Bronchial epithelial cell (primary cell): Measurements from ENCODE around the gene SEMA3F. TPM values are rescaled to one million over a fixed set of nuclear protein-coding genes. Genes with fewer than 3 reads are reported as not detected.
A peak's percentile ranks its signal among the peaks of the same experiment; 100 is the strongest.

Experiments used
- DNase-seq: peaks from one replicate; pipeline ENCODE4 v3.0.0-alpha.2; 2010; ENCODE audit warnings: low read depth
- FAIRE-seq: peaks from 2 replicates; lab custom pipeline; 2011; peaks lifted over from hg19 to GRCh38; lab: Jason Lieb, UNC
- H3K27me3 ChIP-seq: 2 replicates; pipeline ENCODE4 v1.5.1; 2011; ENCODE audit warnings: low read length; ENCODE audit not compliant: control insufficient read depth, insufficient read depth
- H3K36me3 ChIP-seq: 2 replicates; pipeline ENCODE4 v1.5.1; 2011; ENCODE audit warnings: low read length; ENCODE audit not compliant: control insufficient read depth, insufficient read depth
- H3K4me3 ChIP-seq: 2 replicates; pipeline ENCODE4 v1.5.1; 2011; ENCODE audit warnings: mild to moderate bottlenecking, low read depth, low read length, control low read depth
- total RNA-seq: library from RNA; depleted of rRNA; stranded (reverse); fragments of >200 nt; gene quantifications from 2 replicates; pipeline ENCODE4 v1.2.1, GENCODE V29; 2014
- TF ChIP-seq, protein P1 (sequence below): IDR thresholded peaks from 2 replicates; pipeline ENCODE4 v1.5.1; 2011; ENCODE audit warnings: mild to moderate bottlenecking, moderate library complexity, low read length, control low read depth, inconsistent platforms; ENCODE audit not compliant: insufficient read depth, severe bottlenecking

Gene SEMA3F
- total RNA-seq, 1 donor from 2014 or later, result 35.5 TPM

DNA sequence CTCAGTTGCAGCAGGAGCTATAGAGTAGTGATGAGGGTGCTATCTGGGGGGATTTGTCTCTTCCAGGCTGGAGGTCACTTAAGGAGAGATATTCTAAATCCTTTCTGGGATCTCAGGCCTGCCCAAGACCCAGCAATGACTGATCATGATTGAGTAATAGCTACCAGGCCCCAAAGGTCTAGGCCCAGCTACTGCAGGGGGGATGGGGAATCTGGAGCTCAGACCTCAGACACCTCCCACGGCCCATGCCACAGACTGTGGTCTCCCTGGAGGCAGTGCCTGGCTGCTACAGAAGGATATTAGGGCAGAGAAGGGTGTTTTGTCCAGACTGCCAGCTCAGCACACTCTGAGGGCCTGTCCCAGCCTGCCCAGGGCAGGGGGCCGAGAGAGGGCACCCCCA is 56.8 kb downstream of the SEMA3F start:
- no peak for FAIRE-seq
- peak; percentile 30 for DNase-seq

DNA sequence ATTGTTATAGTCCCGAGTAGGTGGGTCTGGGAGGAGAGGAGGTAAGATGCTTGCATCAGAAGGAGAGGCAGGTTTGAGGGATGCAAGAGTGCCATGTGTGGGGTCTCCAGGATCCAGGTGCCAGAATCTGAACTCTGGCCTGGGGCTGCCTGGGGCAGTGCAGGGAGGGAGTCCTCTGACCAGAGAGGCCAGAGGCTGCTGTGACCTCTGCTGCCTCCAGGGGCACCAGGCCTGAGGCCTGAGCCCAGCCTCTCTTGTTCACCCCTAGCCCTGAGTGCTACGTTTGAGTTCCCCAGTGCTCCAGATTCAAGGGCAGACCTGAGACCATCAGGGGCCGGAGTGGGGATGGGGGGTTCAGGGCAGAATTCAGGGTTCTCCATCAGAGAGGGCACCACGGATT is 57.4 kb downstream of the SEMA3F start:
- Histone ChIP-seq H3K4me3 (no peak overlapping the region), H3K27me3 (no peaks in the 10 kb centered on the region), H3K36me3 (no peaks in the 10 kb centered on the region)
- FAIRE-seq (no peak), DNase-seq (no peak)
- TF ChIP-seq, protein P1, sequence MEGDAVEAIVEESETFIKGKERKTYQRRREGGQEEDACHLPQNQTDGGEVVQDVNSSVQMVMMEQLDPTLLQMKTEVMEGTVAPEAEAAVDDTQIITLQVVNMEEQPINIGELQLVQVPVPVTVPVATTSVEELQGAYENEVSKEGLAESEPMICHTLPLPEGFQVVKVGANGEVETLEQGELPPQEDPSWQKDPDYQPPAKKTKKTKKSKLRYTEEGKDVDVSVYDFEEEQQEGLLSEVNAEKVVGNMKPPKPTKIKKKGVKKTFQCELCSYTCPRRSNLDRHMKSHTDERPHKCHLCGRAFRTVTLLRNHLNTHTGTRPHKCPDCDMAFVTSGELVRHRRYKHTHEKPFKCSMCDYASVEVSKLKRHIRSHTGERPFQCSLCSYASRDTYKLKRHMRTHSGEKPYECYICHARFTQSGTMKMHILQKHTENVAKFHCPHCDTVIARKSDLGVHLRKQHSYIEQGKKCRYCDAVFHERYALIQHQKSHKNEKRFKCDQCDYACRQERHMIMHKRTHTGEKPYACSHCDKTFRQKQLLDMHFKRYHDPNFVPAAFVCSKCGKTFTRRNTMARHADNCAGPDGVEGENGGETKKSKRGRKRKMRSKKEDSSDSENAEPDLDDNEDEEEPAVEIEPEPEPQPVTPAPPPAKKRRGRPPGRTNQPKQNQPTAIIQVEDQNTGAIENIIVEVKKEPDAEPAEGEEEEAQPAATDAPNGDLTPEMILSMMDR, result no peak

More for the DNA sequence above, 56.8 kb downstream of the SEMA3F start:
- Histone ChIP-seq H3K36me3 (no peaks in the 10 kb centered on the region), H3K27me3 (no peaks in the 10 kb centered on the region), H3K4me3 (no peak overlapping the region)
- TF ChIP-seq, protein P1, result no peak

DNA sequence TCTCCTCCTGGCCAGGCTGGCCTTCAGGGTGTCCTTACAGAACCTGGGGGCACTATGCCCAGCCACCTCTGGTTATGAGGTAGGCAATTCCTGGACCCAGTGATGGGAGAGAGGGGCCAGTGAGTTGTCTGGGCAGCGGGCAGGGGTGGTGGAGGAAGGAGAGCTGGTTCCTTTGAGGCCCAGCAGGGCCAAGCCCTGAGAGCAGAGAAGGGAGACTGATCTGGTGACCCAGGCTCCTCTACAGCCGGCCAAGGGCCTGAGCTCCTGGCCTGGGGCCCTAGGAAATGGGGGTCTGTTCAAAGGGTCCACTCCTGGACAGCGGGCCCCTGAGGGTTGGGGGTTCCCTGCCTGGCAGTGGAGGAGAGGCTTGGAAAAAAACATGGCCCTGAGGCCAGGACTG is 57.8 kb downstream of the SEMA3F start:
- TF ChIP-seq, protein P1, result no peak
- no peaks in the 10 kb centered on the region for H3K36me3 ChIP-seq
- no peaks in the 10 kb centered on the region for H3K27me3 ChIP-seq
- no peak overlapping the region for H3K4me3 ChIP-seq
- FAIRE-seq (no peak), DNase-seq (no peak)

DNA sequence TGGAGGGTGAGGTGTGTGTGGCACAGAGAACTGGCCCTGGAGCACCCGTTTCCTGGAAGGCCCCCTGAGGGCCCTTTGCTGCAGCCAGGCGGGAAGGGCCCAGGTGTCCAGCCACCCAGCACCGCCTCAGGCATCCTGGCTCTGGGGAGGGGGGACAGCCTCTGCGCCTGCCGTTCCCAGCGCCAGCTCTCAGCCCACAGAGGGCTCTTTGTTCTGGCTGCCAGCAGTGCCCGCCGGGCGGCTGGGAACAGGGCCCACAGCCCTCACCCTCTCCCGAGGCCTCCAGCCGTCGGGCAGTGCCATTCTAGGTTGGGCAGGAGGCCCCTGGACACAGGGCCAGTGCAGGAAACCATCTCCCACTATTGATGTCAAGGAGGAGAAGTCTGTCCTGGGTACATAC is 58.2 kb downstream of the SEMA3F start:
- FAIRE-seq, result no peak
- no peak for DNase-seq
- no peaks in the 10 kb centered on the region for H3K27me3 ChIP-seq
- TF ChIP-seq, protein P1, result no peak
- no peaks in the 10 kb centered on the region for H3K36me3 ChIP-seq
- H3K4me3 ChIP-seq, result no peak overlapping the region

DNA sequence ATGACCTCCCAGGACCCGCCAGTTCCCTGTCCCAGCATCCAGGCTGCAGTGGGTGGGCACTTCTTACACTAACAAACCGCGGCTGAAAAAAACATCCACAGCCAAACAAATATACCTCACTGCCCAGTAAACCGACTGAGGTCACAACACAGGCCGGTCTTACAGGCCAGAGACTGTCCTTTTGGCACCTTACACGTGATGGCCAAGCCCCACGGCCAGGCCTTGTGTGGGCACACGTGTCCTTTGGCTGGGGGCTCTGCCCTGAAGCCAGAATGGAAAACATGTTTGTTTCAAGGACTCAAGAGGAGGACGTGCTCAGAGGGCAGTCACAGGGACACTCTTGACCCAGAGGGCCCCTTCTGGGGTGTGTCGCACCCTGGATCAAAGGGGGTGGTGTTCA is 59.7 kb downstream of the SEMA3F start:
- no peak for FAIRE-seq

DNA sequence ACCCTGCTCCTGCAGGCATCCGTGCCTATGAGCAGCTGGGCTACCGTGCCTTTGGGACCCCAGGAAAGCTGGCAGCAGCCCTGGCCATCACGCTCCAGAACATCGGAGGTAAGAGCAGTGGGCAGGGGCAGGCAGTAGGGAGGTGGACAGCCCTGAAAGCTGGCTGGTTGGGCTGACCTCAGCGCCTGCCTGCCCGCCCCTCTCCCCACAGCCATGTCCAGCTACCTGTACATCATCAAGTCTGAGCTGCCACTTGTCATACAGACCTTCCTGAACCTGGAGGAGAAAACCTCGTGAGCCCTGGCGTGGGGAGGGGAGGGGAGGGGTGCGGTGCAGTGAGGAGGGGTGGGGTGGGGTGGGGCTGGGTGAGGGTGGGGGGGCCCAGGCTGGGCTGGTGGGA is 60.4 kb downstream of the SEMA3F start:
- DNase-seq (no peak), FAIRE-seq (no peak)
- Histone ChIP-seq H3K27me3 (no peaks in the 10 kb centered on the region), H3K4me3 (no peak overlapping the region), H3K36me3 (no peaks in the 10 kb centered on the region)
- TF ChIP-seq, protein P1, result no peak

More for the DNA sequence above, 59.7 kb downstream of the SEMA3F start:
- DNase-seq, result no peak
- no peaks in the 10 kb centered on the region for H3K27me3 ChIP-seq
- TF ChIP-seq, protein P1, result no peak
- H3K4me3 ChIP-seq, result no peak overlapping the region
- H3K36me3 ChIP-seq, result no peaks in the 10 kb centered on the region
